ENCODE results near the gene NF2.

NF2 gene

DNA sequence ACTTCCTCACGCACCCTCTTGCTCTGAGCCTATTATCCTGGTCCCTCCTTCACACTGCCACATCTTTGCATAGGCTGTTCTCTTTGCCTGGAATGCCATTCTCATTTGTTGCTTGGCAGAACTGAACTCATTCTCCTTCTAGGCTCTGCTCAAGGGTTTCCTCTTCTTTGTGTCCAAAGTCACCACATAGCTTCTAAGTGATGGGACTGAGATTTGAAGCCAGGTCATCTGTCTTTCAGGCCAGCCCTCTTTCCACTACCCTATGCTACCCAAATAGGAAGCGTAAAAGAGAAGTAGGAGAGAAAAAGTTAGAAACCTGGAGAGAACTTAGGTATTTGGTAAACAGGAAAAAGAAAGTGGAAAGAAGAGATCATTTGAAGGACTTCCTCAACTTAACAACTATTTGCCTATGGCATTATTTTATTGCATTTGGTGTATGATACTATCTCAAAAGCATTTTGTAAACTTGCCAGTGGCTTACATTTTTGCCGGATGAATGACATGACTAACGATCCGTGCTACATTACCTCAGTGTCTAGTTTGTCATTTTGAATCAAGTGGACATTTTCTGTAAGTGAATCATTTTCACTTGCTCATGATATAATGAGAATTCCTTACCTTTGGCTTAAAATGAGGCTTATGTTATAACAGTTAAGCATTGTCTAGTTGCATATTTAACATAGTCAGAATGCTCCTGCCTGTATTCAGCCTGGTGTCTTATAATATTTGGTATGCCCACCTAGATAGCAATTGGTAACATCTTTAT is 18.5 kb downstream of the NF2 start:
- TF ChIP-seq GATA2 (IDR thresholded peaks at IDR 0.05; ENCODE audit: low read depth, low read length), result no peak
- no peak for TF ChIP-seq GATA3 (IDR thresholded peaks at IDR 0.05; ENCODE audit: low read depth, low read length)

GRCh38 chr22:29623059-29623458 is 19.6 kb downstream of the NF2 start:
- TF ChIP-seq GATA2 (IDR thresholded peaks at IDR 0.05; ENCODE audit: low read depth, low read length) (no peak), GATA3 (IDR thresholded peaks at IDR 0.05; ENCODE audit: low read depth, low read length) (no peak)

DNA sequence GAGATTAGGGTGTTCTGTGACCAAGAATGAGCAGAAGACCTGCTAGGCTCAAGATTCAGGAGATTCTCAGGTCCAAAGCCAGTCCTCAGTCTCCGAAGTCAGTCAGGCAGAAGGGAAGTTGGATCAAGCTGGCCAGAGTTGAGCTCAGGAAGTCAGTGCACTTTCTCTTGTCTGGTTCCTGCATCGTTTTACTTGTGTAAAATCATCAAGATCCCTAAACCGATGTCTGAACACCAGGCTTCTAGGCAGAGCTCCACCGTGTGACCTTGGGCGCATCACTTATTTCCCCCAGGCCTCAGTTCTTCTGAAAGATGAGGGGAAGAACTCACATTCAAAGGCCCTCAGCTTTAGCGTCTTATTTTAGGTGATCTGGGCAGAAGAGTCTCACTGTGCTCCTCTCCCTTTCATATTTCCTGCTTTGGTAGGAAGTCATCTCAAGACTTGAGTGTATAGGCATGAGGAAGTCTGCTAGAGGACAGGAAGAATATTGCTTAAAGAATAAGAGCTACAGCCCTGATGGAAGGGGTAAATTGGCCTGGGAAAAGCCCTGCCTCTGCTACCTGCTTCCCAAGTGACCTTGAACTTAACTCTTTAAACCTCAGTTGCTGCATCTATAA is 20.2 kb downstream of the NF2 start:
- no peak for TF ChIP-seq GATA2 (IDR thresholded peaks at IDR 0.05; ENCODE audit: low read depth, low read length)
- TF ChIP-seq GATA3 (IDR thresholded peaks at IDR 0.05; ENCODE audit: low read depth, low read length), result no peak

DNA sequence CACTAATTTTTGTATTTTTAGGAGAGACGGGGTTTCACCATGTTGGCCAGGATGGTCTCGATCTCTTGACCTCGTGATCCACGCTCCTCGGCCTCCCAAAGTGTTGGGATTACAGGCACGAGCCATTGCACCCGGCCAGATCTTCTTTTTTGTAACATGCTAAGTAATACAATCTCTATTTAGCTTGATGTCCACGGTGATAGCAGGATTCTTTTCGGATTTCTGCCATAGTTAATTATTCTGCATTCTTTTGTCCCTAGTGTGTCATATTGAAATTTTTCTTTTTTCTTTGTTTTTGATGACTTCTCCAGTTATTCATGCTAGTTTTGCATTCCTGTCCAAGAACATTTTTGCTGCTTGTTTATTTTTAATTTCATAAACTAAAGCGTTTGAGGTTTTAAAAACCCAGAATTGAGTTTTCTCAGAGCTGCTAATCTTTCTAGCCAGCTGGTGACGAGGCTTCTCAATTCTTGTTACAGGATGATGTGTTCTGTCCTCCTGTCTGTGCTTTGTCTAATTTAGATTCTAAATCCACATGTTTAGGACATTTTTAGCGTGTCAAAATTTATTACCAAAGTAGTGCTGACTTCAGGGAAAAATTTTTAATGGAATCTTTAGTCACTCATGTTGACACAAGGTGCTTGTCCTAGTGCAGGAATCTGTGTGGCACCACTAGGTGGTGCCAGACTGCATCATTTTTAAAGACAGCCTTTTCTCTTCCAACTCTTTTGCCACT is 21.8 kb downstream of the NF2 start:
- TF ChIP-seq GATA2 (IDR thresholded peaks at IDR 0.05; ENCODE audit: low read depth, low read length) (no peak), GATA3 (IDR thresholded peaks at IDR 0.05; ENCODE audit: low read depth, low read length) (no peak)

GRCh38 chr22:29626497-29627195 is 23.2 kb downstream of the NF2 start:
- TF ChIP-seq GATA2 (IDR thresholded peaks at IDR 0.05; ENCODE audit: low read depth, low read length), result no peak
- TF ChIP-seq GATA3 (IDR thresholded peaks at IDR 0.05; ENCODE audit: low read depth, low read length), result no peak

GRCh38 chr22:29627196-29627535 is 23.7 kb downstream of the NF2 start:
- no peak for TF ChIP-seq GATA3 (IDR thresholded peaks at IDR 0.05; ENCODE audit: low read depth, low read length)
- TF ChIP-seq GATA2 (IDR thresholded peaks at IDR 0.05; ENCODE audit: low read depth, low read length), result no peak

- TF ChIP-seq GATA2 (IDR thresholded peaks at IDR 0.05; ENCODE audit: low read depth, low read length) (no peak), GATA3 (IDR thresholded peaks at IDR 0.05; ENCODE audit: low read depth, low read length) (no peak)
Observed at GRCh38 chr22:29628996-29629902, 25.8 kb downstream of the NF2 start.

GRCh38 chr22:29629903-29630516 is 26.6 kb downstream of the NF2 start:
- no peak for TF ChIP-seq GATA2 (IDR thresholded peaks at IDR 0.05; ENCODE audit: low read depth, low read length)
- no peak for TF ChIP-seq GATA3 (IDR thresholded peaks at IDR 0.05; ENCODE audit: low read depth, low read length)

DNA sequence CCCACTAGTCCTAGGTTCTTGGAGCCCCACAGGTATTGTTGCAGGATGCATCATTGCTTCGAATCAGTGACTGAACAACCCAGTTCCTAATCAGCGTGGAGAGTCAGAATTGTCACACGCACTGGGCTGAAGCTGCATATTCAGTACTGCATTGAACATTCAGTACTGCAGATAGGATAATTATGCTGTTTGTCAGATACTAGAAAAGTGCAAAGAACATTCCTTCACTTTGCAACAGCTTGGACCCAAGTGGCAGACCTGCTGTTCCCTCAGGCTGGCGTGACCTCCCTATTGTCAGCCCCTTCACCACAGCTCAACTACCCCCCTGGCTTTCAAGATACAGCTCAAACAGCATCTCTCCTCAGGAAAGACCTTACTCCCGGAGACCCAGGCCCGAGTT is 27.6 kb downstream of the NF2 start:
- TF ChIP-seq GATA3 (IDR thresholded peaks at IDR 0.05; ENCODE audit: low read depth, low read length) (no peak), GATA2 (IDR thresholded peaks at IDR 0.05; ENCODE audit: low read depth, low read length) (no peak)

GRCh38 chr22:29631725-29632124 is 28.3 kb downstream of the NF2 start:
- TF ChIP-seq GATA3 (IDR thresholded peaks at IDR 0.05; ENCODE audit: low read depth, low read length) (no peak), GATA2 (IDR thresholded peaks at IDR 0.05; ENCODE audit: low read depth, low read length) (no peak)

- TF ChIP-seq GATA2 (IDR thresholded peaks at IDR 0.05; ENCODE audit: low read depth, low read length), result no peak
- no peak for TF ChIP-seq GATA3 (IDR thresholded peaks at IDR 0.05; ENCODE audit: low read depth, low read length)
Observed at GRCh38 chr22:29632672-29633071, 29.2 kb downstream of the NF2 start.

GRCh38 chr22:29633514-29634312 is 30.3 kb downstream of the NF2 start:
- TF ChIP-seq GATA2 (IDR thresholded peaks at IDR 0.05; ENCODE audit: low read depth, low read length) (no peak), GATA3 (IDR thresholded peaks at IDR 0.05; ENCODE audit: low read depth, low read length) (no peak)
